DOHH2 (cell line): Measurements from ENCODE around the gene LRRTM4.

Source experiments
- CTCF ChIP-seq: fragments of 200-600 bp; sonication (generic); IDR thresholded peaks from one replicate; pipeline ENCODE4 v1.5.1; 2014; ENCODE audit warnings: antibody characterized with exemption, mild to moderate bottlenecking, low read depth, low read length; ENCODE audit not compliant: poor library complexity, severe bottlenecking
- EZH2phosphoT487 ChIP-seq: fragments of 200-600 bp; sonication (generic); IDR thresholded peaks from 2 replicates; pipeline ENCODE4 v1.6.1; 2017; ENCODE audit warnings: borderline replicate concordance, mild to moderate bottlenecking, antibody characterized with exemption, low read length, moderate library complexity, mixed read lengths

DNA sequence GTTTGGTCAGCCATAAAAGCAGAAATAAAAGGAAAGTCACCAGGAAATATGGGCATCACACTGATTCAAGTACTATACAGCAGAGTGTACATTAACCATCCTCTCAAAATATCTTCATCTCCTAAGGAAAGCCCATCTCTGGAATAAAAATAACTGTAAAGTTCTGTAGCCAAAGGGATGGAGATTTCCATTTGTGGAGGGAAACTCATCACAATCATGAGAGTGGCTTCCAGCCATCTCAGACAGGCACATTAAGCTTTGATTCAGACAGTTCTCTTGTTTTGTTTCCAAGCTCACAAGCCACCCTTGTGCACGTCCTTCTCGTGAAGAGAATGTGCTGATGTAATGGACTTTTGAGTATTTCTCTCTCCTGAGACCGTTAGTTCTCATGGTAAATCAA lies 695.5 kb downstream of the LRRTM4 start:
- no peak for TF ChIP-seq EZH2phosphoT487
- TF ChIP-seq CTCF = no peak
